HFF-Myc (cell line): ENCODE measurements around the gene FMN2.

ENCODE experiments used
- DNase-seq: peaks from one replicate; pipeline ENCODE4 v3.0.0-alpha.2; 2011; ENCODE audit warnings: low read depth; ENCODE audit errors: extremely low read depth
- H3K4me3 ChIP-seq: replicated peaks from 2 replicates; pipeline ENCODE4 v1.5.1; 2011; ENCODE audit warnings: low read depth, mild to moderate bottlenecking, control low read depth, low read length
- TF ChIP-seq, protein P1 (sequence below): IDR thresholded peaks from 2 replicates; pipeline ENCODE4 v1.5.1; 2012; ENCODE audit warnings: mild to moderate bottlenecking, low read depth, low read length, control low read depth; ENCODE audit errors: missing control alignments

FMN2 gene

DNA sequence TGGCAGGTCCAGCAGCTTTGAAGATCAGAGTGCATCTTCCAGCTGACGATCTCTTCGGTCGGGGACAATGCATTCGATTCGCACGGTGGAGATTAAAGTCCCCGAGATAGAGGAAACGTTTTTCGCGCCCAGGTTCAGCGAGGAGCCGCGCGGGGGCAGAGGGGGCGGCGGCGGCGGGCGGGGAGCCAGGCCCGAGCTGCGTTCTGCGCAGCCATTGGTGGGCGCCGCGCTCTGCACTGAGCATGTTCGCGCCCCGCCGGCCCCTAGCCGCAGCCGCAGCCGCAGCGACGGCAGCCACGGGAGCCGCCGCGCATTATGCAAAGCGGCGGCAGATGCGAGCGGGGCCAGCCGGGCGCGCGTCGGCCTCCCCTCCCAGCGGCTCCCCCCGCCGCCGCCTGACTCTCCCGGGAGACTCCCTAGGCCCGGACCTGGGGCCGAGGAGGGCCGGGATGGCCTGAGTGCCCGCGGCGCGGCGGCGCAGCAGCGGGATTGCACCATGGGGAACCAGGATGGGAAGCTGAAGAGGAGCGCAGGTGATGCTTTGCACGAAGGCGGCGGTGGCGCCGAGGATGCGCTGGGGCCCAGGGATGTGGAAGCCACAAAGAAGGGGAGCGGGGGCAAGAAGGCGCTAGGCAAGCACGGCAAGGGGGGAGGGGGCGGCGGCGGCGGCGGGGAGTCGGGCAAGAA, at the start of gene FMN2:
FMN2 (plus strand) TSS at position 270 of the 687 bp plus-strand sequence; CDS start at position 497, 227 bp downstream.
- peak within 1 kb of the TSS; percentile 86 for H3K4me3 ChIP-seq
- TF ChIP-seq, protein P1, sequence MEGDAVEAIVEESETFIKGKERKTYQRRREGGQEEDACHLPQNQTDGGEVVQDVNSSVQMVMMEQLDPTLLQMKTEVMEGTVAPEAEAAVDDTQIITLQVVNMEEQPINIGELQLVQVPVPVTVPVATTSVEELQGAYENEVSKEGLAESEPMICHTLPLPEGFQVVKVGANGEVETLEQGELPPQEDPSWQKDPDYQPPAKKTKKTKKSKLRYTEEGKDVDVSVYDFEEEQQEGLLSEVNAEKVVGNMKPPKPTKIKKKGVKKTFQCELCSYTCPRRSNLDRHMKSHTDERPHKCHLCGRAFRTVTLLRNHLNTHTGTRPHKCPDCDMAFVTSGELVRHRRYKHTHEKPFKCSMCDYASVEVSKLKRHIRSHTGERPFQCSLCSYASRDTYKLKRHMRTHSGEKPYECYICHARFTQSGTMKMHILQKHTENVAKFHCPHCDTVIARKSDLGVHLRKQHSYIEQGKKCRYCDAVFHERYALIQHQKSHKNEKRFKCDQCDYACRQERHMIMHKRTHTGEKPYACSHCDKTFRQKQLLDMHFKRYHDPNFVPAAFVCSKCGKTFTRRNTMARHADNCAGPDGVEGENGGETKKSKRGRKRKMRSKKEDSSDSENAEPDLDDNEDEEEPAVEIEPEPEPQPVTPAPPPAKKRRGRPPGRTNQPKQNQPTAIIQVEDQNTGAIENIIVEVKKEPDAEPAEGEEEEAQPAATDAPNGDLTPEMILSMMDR = no peak
- no peak for DNase-seq

DNA sequence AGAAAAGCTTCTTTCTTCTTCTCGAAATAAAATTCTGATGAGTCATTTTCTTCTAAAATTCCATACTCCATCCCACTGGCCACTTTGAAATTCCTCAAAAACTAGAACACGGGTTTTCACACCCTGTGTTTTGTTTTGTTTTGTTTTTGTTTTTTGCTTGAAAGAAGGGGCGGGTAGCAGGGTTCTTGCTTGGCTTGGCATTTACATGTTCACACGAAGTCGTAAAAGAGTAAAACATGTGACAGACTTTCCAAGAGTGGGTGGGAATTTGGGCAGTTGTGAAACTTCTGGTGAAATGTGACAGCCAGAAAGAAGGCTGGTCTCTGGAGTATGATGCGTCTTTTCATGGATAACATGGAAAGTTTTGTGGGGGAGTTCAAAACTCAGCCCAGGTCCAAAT, 47.1 kb upstream of the FMN2 start:
- no peak overlapping the region for H3K4me3 ChIP-seq
- TF ChIP-seq, protein P1 = no peak
- no peak for DNase-seq

DNA sequence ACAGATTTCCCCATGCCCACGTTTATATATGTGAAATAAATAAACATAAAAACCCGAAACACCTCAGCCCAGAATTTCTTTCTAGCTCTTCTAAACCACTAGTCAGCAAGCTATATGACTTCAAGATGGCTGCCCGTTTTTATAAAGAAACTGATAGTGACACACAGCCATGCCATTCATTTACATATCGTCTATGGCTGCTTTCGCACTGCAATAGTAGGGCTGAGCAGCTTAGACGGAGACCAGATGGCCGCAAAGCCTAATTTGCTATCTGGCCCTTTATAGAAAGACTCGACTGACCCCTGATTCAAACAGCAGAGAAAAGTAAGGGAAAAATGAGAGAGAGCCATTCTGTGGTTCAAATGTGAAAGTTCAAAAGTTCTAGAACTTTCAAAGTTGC, 45.7 kb upstream of the FMN2 start:
- no peak for DNase-seq
- TF ChIP-seq, protein P1 = no peak

GRCh38 chr1:240054109-240054701, 37.5 kb upstream of the FMN2 start:
- H3K4me3 ChIP-seq = no peak overlapping the region
- no peak for DNase-seq
- TF ChIP-seq, protein P1 = no peak

More for the DNA sequence above, 45.7 kb upstream of the FMN2 start:
- H3K4me3 ChIP-seq = no peak overlapping the region

DNA sequence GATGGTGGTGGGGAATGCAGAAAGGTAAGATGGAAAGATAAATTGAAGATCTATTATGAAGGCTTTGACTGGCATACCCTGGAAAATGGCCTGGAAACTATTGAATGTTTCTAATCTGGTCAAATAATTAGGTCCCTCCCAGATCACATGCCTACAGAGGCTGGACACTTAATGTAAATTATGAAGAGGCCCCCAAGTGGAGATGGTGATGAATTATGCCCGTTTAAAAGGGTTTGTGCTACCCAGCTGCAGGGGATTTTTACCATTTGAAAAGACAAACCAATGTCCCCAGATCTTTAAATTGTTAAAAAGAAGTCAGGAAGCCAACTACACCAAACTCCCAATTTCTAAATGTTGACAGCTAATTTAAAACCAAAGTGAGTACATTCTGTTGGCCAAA, 35.7 kb upstream of the FMN2 start:
- DNase-seq = no peak
- TF ChIP-seq, protein P1 = no peak
- no peak overlapping the region for H3K4me3 ChIP-seq

DNA sequence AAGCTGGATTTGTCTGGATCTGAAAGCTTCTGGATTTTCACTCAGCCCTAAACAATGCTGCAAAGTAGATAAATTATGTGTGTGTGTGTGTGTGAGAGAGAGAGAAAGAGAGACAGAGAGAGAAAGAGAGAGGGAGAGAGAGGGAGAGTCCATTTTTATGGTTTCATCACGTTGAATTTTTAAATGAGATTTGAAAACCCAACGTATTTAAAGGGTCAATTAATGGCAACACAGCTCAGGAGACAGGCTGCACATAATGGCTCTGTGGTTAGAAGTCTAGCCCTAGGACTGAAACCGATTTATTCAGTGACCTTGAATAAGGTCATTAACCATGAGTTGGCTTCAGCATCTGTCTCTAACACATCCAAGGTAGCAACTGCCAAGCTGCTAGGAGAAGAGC, 35.3 kb upstream of the FMN2 start:
- TF ChIP-seq, protein P1 = no peak

More for the DNA sequence above, 35.3 kb upstream of the FMN2 start:
- H3K4me3 ChIP-seq = no peak overlapping the region
- no peak for DNase-seq
